ENCODE results near the gene DOK5.

Gene DOK5

DNA sequence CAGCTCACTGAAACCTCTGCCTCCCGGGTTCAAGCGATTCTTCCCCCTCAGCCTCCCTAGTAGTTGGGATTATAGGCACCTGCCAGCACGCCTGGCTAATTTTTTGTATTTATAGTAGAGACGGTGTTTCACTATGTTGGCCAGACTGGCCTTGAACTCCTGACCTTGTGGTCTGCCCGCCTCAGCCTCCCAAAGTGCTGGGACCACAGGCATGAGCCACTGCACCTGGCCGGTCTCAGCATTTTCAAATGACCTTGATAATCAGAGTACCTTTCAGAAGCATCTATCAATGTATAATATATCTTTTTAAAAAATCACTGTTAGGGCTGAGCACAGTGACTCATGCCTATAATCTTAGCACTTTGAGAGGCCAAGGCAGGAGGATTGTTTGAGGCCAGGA lies 143.0 kb downstream of the DOK5 start:
- Histone ChIP-seq H3K27me3 (replicated peaks; ENCODE audit: control insufficient read depth, insufficient read depth, low read length) (no peaks in the 10 kb centered on the region), H3K4me3 (replicated peaks; ENCODE audit: low read depth, low read length) (no peak overlapping the region), H3K36me3 (ENCODE audit: control insufficient read depth, insufficient read depth, low read length) (no peaks in the 10 kb centered on the region)
- no peak for DNase-seq (ENCODE audit: extremely low read depth, insufficient read length)
- TF ChIP-seq, protein P1, sequence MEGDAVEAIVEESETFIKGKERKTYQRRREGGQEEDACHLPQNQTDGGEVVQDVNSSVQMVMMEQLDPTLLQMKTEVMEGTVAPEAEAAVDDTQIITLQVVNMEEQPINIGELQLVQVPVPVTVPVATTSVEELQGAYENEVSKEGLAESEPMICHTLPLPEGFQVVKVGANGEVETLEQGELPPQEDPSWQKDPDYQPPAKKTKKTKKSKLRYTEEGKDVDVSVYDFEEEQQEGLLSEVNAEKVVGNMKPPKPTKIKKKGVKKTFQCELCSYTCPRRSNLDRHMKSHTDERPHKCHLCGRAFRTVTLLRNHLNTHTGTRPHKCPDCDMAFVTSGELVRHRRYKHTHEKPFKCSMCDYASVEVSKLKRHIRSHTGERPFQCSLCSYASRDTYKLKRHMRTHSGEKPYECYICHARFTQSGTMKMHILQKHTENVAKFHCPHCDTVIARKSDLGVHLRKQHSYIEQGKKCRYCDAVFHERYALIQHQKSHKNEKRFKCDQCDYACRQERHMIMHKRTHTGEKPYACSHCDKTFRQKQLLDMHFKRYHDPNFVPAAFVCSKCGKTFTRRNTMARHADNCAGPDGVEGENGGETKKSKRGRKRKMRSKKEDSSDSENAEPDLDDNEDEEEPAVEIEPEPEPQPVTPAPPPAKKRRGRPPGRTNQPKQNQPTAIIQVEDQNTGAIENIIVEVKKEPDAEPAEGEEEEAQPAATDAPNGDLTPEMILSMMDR (IDR thresholded peaks at IDR 0.05; ENCODE audit: insufficient read depth, low read length, poor library complexity, severe bottlenecking): no peak

DNA sequence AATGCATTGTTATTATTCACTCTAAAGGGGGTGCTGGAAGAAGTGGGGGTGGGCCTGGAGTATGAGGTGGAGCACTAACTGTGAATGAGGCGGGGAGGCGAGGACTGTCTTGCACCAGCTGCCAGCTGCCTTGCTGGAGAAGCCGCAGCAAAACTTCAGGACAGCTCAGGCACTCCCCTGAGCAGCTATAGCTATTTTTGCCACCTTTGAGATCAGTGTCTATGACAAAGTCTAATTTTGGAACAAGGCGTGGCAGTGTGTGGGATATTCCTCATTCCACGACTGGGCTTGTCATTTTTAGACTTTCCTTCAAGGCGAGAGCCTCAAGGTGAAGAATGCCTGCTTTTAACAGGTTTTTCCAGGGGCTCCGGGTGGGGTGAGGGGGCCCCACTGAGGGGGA lies 143.8 kb downstream of the DOK5 start:
- no peak for DNase-seq (ENCODE audit: extremely low read depth, insufficient read length)
- H3K36me3 ChIP-seq (ENCODE audit: control insufficient read depth, insufficient read depth, low read length): no peaks in the 10 kb centered on the region
- no peak overlapping the region for H3K4me3 ChIP-seq (replicated peaks; ENCODE audit: low read depth, low read length)
- H3K27me3 ChIP-seq (replicated peaks; ENCODE audit: control insufficient read depth, insufficient read depth, low read length): no peaks in the 10 kb centered on the region
- TF ChIP-seq, protein P1 (IDR thresholded peaks at IDR 0.05; ENCODE audit: insufficient read depth, low read length, poor library complexity, severe bottlenecking): no peak

DNA sequence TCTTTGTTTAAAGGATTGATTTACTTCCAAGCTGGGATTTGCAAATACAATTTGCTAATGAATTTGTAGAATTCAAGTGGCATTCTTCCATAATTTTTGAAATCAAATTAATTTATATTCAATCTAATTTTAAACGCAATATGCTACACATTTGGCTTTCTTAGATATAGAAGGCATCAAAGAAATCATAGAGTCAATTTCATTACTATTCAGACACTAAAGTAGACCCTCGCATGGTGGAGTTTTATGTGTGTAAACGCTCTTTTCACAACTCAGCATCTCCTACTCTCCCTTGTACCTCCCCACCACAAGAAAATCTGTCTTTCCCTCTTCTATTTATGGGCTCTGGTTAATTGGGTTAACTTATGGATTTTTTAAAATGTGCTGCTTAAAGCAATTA lies 144.3 kb downstream of the DOK5 start:
- Histone ChIP-seq H3K4me3 (replicated peaks; ENCODE audit: low read depth, low read length) (no peak overlapping the region), H3K27me3 (replicated peaks; ENCODE audit: control insufficient read depth, insufficient read depth, low read length) (no peaks in the 10 kb centered on the region), H3K36me3 (ENCODE audit: control insufficient read depth, insufficient read depth, low read length) (no peaks in the 10 kb centered on the region)
- no peak for DNase-seq (ENCODE audit: extremely low read depth, insufficient read length)
- TF ChIP-seq, protein P1 (IDR thresholded peaks at IDR 0.05; ENCODE audit: insufficient read depth, low read length, poor library complexity, severe bottlenecking): no peak

DNA sequence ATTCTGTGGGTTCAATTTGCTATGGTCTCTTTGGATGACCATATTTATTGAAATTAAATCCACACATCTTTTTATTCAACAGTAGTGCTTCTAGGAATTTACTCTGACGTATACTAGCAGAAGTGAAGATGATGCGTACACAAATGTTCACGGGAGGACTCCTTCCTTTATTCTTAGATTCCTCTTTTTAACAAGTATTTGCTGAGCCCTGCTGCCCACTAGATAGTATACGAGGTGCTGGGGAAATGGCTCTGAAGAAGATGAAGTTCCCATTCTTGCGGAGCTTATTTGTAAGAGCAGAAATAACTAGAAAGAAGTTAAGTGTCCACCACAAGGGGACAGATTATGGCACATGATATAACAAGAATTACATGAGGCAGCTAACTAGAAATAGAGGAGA lies 145.2 kb downstream of the DOK5 start:
- Histone ChIP-seq H3K4me3 (replicated peaks; ENCODE audit: low read depth, low read length) (no peak overlapping the region), H3K27me3 (replicated peaks; ENCODE audit: control insufficient read depth, insufficient read depth, low read length) (no peaks in the 10 kb centered on the region), H3K36me3 (ENCODE audit: control insufficient read depth, insufficient read depth, low read length) (no peaks in the 10 kb centered on the region)
- TF ChIP-seq, protein P1 (IDR thresholded peaks at IDR 0.05; ENCODE audit: insufficient read depth, low read length, poor library complexity, severe bottlenecking): no peak
- no peak for DNase-seq (ENCODE audit: extremely low read depth, insufficient read length)

DNA sequence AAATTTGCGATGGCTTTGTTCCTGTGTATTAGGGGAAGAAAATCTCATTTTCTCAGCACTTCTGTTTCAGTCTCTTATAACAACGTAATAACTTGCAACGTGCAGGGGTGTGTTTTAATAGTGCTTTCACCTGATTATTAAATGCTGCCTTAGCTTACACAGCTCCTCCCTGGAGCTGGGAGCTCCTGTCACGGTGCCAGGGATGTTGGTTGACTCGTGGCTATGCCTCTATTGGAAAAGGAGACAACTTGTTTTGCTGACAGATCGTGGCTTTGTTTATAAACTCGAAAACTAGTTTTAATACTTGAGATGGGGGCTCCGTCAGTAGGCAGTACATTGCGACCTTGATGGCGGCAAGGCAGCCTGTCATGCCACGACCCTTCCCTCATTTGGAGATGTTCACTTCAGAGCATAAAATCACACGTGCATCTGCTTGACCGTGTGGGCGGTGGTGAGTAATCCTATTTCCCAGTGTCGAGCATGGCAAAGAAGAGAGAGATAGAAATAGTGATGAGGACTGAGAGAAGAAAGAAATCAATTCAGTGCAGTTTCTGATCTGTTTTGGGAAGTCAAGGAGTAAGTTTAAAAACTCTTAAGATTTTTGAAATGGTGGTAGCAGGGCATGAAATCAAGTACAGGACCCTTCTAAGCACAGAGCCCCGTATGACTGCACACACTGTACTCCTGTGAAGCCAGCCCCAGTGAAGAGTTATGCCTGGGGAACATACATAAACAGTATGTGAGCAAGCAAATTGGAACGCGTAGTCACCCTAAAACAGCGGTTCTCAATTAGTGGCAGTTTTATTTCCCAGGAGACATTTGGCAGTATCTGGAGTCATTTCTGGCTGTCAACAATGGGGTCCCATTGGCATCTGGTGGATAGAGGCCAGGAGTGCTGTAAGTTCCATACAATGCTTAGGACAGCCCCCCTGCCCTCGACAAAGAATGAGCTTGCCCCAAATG lies 147.2 kb downstream of the DOK5 start:
- no peaks in the 10 kb centered on the region for H3K27me3 ChIP-seq (replicated peaks; ENCODE audit: control insufficient read depth, insufficient read depth, low read length)
- H3K36me3 ChIP-seq (ENCODE audit: control insufficient read depth, insufficient read depth, low read length): no peaks in the 10 kb centered on the region
- no peak overlapping the region for H3K4me3 ChIP-seq (replicated peaks; ENCODE audit: low read depth, low read length)
- no peak for DNase-seq (ENCODE audit: extremely low read depth, insufficient read length)
- TF ChIP-seq, protein P1 (IDR thresholded peaks at IDR 0.05; ENCODE audit: insufficient read depth, low read length, poor library complexity, severe bottlenecking): no peak
